DND-41 (cell line): ENCODE measurements around the gene EIF5A.

Source experiments
- EZH2 ChIP-seq: IDR thresholded peaks from 3 replicates; pipeline ENCODE4 v1.6.1; 2012; ENCODE audit warnings: borderline replicate concordance, low read depth, mild to moderate bottlenecking, moderate library complexity, low read length, inconsistent platforms; ENCODE audit not compliant: severe bottlenecking
- TF ChIP-seq, protein P1 (sequence below): IDR thresholded peaks from 2 replicates; pipeline ENCODE4 v1.5.1; 2012; ENCODE audit warnings: borderline replicate concordance, low read length, moderate library complexity, mild to moderate bottlenecking; ENCODE audit not compliant: poor library complexity, severe bottlenecking; ENCODE audit errors: extremely low read depth

DNA sequence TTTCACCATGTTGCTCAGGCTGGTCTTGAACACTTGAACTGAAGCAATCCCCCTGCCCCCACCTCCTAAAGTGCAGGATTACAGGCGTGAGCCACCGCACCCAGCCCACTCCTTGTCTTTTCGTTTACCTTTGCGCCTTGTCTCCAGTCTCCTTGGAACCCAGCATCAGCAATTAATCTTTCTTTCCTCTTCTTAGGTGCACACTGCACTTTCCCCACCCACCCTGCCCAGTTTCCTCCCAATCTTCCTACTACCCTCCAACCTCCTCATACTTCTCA, 43.7 kb upstream of the EIF5A start:
- TF ChIP-seq EZH2 = no peak
- TF ChIP-seq, protein P1, sequence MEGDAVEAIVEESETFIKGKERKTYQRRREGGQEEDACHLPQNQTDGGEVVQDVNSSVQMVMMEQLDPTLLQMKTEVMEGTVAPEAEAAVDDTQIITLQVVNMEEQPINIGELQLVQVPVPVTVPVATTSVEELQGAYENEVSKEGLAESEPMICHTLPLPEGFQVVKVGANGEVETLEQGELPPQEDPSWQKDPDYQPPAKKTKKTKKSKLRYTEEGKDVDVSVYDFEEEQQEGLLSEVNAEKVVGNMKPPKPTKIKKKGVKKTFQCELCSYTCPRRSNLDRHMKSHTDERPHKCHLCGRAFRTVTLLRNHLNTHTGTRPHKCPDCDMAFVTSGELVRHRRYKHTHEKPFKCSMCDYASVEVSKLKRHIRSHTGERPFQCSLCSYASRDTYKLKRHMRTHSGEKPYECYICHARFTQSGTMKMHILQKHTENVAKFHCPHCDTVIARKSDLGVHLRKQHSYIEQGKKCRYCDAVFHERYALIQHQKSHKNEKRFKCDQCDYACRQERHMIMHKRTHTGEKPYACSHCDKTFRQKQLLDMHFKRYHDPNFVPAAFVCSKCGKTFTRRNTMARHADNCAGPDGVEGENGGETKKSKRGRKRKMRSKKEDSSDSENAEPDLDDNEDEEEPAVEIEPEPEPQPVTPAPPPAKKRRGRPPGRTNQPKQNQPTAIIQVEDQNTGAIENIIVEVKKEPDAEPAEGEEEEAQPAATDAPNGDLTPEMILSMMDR = no peak
